ENCODE data around the gene ATG4C. TPM values are rescaled to one million over a fixed set of nuclear protein-coding genes. Genes with fewer than 3 reads are reported as not detected.

The ATG4C gene
- total and polyA plus RNA-seq, 10 of the 15 experiments (the other 5 are each of a cell fraction or from before 2014, with no cell fraction given), result 8.1 to 30.9 (median 18.9) TPM

- no peak overlapping the region for H3K27ac ChIP-seq (ENCODE audit: control insufficient read depth, insufficient read depth)
- ATAC-seq (no peak), FAIRE-seq (no peak), DNase-seq (ENCODE audit: low read depth, low spot score) (no peak)
- intact Hi-C loops (cut with micrococcal nuclease; ENCODE audit: unreplicated experiment) (no loop called here), in situ Hi-C loops (cut with MboI) (no loop called here)
- no TSS peak for BruUV-seq (replicated peaks)
- no peak overlapping the region for H3K9ac ChIP-seq (ENCODE audit: control insufficient read depth, insufficient read depth, low read length)
- no peaks in the 10 kb centered on the region for H4K20me1 ChIP-seq (ENCODE audit: control insufficient read depth, insufficient read depth)
- H3K4me3 ChIP-seq, result no peak overlapping the region
- SMC1A ChIA-PET (ENCODE audit: uncharacterized antibody, unreplicated experiment), result no interaction called here
- no peaks in the 10 kb centered on the region for H3K79me2 ChIP-seq (ENCODE audit: control insufficient read depth, insufficient read depth, low read length)
- no peaks in the 10 kb centered on the region for H3K9me3 ChIP-seq (replicated peaks; ENCODE audit: control insufficient read depth, insufficient read depth, low read length)
- TF ChIP-seq NR2F1 (conservative IDR thresholded peaks at IDR 0.05) (no peak), SIX5 (IDR thresholded peaks at IDR 0.05; ENCODE audit: low read depth, low read length, severe bottlenecking) (no peak), RCOR1 (conservative IDR thresholded peaks at IDR 0.05; ENCODE audit: low read depth, low read length) (no peak), RFX5 (IDR thresholded peaks at IDR 0.05; ENCODE audit: low read depth, low read length) (no peak), CEBPB (IDR thresholded peaks at IDR 0.05; ENCODE audit: borderline replicate concordance in 1 of 2, low read depth in 2 of 2, low read length in 2 of 2) (no peak), MTA2 (IDR thresholded peaks at IDR 0.05; ENCODE audit: low read depth) (no peak)
- TF ChIP-seq, protein P1, sequence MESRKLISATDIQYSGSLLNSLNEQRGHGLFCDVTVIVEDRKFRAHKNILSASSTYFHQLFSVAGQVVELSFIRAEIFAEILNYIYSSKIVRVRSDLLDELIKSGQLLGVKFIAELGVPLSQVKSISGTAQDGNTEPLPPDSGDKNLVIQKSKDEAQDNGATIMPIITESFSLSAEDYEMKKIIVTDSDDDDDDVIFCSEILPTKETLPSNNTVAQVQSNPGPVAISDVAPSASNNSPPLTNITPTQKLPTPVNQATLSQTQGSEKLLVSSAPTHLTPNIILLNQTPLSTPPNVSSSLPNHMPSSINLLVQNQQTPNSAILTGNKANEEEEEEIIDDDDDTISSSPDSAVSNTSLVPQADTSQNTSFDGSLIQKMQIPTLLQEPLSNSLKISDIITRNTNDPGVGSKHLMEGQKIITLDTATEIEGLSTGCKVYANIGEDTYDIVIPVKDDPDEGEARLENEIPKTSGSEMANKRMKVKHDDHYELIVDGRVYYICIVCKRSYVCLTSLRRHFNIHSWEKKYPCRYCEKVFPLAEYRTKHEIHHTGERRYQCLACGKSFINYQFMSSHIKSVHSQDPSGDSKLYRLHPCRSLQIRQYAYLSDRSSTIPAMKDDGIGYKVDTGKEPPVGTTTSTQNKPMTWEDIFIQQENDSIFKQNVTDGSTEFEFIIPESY (IDR thresholded peaks at IDR 0.05), result no peak
- TF ChIP-seq, protein P2, sequence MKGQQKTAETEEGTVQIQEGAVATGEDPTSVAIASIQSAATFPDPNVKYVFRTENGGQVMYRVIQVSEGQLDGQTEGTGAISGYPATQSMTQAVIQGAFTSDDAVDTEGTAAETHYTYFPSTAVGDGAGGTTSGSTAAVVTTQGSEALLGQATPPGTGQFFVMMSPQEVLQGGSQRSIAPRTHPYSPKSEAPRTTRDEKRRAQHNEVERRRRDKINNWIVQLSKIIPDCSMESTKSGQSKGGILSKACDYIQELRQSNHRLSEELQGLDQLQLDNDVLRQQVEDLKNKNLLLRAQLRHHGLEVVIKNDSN (IDR thresholded peaks at IDR 0.05; ENCODE audit: borderline replicate concordance, extremely low read length, insufficient read depth, low read depth, low read length), result no peak
- H3K4me1 ChIP-seq (ENCODE audit: control insufficient read depth, insufficient read depth, low read length), result no peaks in the 10 kb centered on the region
- RAD21 ChIA-PET (ENCODE audit: unreplicated experiment), result no interaction called here
- H3K27me3 ChIP-seq (replicated peaks in 1 of 2; ENCODE audit: control insufficient read depth in 2 of 2, insufficient read depth in 2 of 2, low read length in 1 of 2), result no peaks in the 10 kb centered on the region
- CTCF ChIA-PET, result interaction anchor here (1.0 to 1.4 kb wide), 3 partner anchors 29 to 123 kb away, joined by 3 read pairs; no protein-coding TSS in a partner anchor
- no peak overlapping the region for H2AFZ ChIP-seq (ENCODE audit: control insufficient read depth, low read depth, low read length)
- no peak overlapping the region for H3K4me2 ChIP-seq (ENCODE audit: control insufficient read depth, insufficient read depth)
- POLR2A ChIA-PET, result interaction anchor here (0.8 kb wide), 1 partner anchor 92 kb away, joined by 3 read pairs; no protein-coding TSS in a partner anchor
- H3K36me3 ChIP-seq (ENCODE audit: control insufficient read depth in 2 of 2, insufficient read depth in 2 of 2, low read length in 1 of 2), result no peaks in the 10 kb centered on the region
- WGBS (ENCODE audit: insufficient coverage, insufficient replicate concordance, low lambda C conversion rate, missing lambda C conversion rate), result 70% methylated on average over 2 of the region's 2 CpGs
These were observed 93.6 kb downstream of the ATG4C start for GRCh38 chr1:62877579-62877978.
